Activated CD4-positive, alpha-beta T cell treated with anti-CD3 and anti-CD28 coated beads, Interleukin-2, Interleukin-6, amounts not matched to agents 100 ng/mL and 50 ng/mL, durations not matched to agents 16 hours and 8 hours (primary cell): Measurements from ENCODE around the gene USP12.
A peak's percentile ranks its signal among the peaks of the same experiment; 100 is the strongest.

Experiments used
- DNase-seq: peaks from one replicate; pipeline ENCODE4 v3.0.0-alpha.2; 2020

Gene USP12

DNA sequence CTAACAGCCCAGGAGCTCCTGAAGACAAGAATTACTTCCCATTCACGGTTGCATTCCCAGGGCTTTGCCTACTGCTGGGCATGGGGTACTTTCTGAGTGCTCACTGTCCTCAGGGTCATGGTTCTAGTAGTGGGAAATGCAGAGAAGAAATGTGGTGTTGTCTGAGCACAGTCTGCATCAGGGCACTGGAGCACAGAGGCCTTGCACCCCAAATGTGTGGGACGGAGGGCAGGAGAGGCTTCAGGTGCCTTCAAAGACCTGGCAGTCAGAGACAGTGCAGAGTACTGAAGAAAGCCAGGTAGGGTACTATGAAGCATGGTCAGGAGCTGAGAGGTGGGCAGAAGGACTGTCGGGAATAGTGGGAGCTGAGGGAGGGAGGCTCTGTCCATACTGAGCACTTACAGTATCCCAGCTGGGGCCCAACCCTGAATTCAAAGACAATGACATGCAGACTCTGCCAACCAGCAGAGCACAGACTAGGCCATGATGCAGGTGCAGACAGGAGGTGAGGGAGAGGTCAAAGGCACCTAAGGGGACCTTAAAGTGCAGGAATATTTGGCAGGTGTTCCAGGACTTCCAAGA, 144.4 kb downstream of the USP12 start:
- DNase-seq: no peak

DNA sequence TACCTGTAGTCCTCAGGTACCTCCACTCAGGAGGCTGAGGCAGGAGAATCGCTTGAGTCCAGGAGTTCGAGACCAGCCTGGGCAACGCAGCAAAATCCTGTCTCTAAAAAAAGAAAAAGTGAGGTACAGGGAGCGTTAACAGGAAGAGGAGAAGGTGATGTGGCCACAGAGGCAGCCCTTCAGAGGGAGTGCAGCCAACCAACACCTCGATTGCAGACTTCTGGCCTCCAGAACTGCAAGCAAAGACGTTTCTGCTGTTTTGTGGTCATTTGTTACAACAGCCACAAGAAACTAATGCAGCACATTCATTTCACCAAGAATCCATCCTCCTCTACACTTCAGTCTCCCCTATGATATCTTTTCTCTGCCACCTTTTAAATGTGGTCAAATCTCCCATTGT, 145.2 kb downstream of the USP12 start:
- peak; percentile 25 for DNase-seq

DNA sequence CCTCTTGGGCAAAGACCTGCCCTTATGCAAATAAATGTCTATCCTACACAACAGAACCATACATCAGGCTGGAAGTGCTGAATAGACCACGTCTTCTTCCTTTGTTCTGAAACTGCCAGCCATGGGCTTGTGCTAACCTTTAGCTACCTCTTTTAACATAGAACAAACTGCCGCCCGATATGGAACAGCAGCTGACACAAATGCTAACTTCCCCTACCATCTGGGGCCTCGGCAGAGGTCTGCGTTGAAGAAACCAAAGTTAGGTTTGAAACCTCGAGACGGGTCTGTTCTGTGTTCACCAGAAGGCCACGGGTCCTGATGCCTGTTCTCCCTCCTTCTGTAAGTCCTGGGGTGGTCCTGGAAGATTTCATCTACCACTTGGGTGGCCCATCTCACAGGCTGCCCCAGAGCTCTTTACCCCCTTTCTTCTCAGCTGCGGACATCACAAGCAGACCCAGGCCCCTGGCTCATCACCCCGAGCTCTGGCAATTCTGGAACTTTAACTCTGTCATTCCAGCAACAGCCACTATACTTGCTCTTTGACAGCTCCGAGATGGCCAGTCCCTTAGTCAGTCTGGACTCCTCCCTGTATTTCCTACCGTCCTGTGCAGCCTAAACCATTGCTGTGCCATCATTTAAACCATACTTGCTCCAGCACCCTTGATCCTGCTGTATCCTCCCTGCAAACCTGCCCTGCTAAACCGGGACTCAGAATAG, 146.7 kb downstream of the USP12 start:
- DNase-seq: no peak

DNA sequence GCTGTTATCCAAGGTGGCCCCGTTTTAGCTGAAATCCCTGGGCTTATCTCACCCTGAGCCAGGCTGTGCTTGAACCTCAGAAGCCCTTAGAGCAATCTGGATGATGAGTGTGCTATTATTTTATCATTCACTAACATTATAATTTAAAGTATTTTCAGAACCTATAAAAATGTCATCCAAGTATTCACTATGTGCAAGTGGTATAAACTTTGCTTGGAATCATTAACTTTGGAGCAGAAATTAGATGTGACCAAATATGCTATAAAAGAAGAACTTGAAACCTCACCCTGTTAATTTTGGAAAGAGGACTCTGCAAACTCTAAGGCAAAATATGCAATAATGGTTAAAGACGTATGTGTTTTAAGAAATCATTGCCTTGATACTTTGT, 147.5 kb downstream of the USP12 start:
- no peak for DNase-seq

DNA sequence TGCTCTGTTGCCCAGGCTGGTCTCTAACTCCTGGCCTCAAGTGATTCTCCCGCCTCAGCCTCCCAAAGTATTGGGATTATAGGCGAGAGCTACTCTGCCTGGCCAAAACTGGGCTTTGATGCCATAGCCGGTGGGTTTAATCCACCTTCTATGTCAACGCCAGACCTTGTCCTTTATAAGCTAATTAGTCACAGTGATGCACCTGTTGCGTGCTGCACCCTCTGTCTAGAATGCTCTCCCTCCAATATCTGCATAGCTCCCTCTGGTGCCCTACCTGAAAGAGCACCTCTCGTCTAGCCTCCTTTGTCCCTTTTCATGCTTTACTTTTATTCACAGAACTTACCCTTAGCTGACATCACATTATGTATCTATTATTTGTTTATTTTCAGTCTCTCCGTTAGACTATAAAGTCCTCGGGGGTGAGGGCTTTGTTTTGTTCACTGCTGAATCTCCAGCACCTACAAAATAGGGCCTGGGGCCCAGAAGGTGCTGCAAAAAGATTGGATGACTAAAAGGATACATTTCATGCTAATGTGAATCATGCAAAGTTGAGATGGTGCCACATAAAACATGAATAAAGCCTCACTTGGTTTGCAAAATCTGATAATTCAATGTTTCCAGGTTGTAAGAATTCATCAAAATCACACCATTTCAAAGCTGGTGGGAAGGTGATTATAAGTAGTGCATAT, 148.1 kb downstream of the USP12 start:
- peak; percentile 20 for DNase-seq

DNA sequence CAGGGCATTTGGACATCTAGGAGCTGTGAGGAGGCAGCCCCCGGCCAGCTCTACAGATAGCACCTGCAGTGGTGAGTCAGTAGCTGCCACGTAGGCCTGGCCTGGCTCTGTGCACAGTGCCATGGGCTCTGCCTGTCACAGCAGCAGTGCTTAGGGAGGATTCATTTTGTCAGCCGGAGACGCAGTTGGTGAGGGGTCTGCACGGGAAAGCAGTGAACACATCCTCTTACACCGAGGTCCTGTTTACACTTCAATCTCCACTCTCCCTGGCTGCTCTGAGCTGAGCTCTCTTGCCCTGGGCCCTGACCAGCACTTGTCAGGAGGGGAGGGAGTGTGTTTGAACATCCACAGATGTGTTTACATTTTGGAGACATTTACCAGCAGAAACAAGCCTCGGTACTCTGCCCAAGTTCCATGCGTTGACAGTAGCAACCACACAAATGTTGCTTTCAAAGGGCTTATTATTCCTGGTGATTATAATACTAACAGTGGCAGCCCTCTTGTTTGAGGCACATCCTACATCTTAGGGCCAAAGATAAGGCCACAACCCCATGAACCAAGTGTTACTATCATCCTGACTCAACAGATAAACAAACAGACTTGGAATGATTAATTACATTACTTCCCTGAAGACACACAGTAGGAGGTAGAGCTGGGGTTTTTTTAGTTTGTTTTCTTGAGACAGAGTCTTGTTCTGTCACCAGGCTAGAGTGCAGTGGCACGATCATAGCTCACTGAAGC, 148.9 kb downstream of the USP12 start:
- peak; percentile 80 for DNase-seq

DNA sequence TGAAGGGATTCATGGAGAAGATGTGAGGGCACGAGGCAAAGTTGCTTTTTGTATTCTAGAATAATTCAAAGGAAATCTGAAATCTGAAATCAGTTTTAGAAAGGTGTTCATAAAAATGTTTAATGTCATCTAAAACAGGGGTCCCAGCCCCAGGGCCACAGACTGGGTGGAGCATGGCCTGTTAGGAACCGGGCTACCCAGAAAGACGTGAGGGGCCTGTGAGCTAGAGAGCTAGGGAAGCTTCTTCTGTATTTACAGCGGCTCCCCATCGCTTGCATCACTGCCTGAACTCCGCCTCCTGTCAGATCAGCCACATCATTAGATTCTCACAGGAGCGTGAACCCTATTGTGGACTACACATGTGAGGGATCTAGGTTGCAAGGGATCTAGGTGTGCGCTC, 151.2 kb downstream of the USP12 start:
- DNase-seq: no peak

DNA sequence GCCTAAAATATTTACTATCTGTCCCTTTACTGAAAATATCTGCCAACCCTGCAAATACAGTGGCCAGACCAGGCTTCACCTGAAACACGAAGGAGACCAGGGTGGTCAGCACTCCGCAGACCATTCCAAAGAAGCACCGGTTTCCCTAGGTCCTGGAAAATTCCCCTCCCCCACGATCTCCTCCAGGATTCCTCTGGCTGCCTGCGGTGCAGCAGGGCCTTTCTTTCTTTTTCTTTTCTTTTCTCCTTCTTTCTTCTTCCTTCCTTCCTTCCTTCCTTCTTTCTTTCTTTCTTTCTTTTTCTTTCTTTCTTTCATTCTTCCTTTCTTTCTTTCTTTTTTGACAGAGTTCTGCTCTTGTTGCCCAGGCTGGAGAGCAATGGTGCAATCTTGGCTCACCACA, 152.7 kb downstream of the USP12 start:
- no peak for DNase-seq

DNA sequence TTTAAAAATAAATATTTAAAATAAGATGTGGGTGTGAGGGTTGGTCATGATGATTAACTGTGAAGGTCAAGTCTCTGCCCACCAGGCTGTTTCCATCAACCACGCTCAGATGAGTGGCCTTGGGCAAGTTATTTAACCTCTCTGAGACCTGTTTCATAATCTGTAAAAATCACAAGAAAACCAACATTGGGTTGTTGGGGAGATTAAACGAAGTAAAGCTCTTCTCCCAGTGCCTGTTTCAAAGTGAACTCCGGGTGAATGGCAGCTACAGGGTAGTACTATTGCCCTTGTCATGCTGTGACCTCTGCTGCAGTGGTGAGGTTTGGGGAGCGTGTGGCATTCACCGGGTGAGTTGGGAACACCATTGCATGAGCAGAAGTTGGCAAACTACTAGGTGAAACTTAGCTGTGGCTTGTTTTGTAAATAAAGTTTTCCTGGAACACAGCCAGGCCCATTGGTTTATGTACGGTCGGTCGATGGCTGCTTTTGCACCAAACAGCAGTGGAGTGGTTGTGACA, 153.2 kb downstream of the USP12 start:
- DNase-seq: no peak

DNA sequence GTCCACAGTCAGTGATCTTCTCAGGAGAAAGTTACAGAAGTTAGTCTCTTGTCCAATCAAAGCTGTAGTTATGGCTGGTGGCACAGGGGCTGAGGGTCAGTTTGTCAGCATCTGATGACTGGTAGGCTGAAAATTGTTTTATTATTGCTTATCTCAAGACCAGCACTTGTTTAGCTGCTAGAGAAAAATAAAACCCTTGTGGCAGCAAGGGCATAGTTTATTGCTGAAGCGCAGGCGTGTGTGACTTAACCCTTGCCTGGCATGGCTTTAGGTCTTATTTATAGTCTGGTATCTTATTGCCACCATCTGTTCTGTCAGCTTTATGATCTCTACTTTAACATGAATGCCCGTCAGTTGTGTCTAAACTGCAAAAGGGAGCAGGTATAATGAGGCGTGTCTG, 154.7 kb downstream of the USP12 start:
- DNase-seq: no peak
